K562 (cell line): ENCODE measurements around the gene NDOR1. TPM values are rescaled to one million over a fixed set of nuclear protein-coding genes. Genes with fewer than 3 reads are reported as not detected.

Experiments
- ARHGAP35 ChIP-seq: fragments of 450-650 bp; IDR thresholded peaks from 2 replicates; pipeline ENCODE4 v1.6.1; 2018; ENCODE audit not compliant: partially characterized antibody
- CAMTA2 ChIP-seq: fragments of 250-450 bp; sonication (Bioruptor Pico); conservative IDR thresholded peaks from 2 replicates; pipeline ENCODE4 v1.5.1; 2022
- CREBBP ChIP-seq: IDR thresholded peaks from one replicate; pipeline ENCODE4 v1.6.1; 2012; ENCODE audit warnings: low read depth, mild to moderate bottlenecking, control low read depth, inconsistent platforms, low read length
- EP300 ChIP-seq: IDR thresholded peaks from 2 replicates; pipeline ENCODE4 v1.6.1; 2012; ENCODE audit warnings: low read length, improper control_type of control experiment
- FOS ChIP-seq: IDR thresholded peaks from 3 replicates; pipeline ENCODE4 v1.6.1; 2011; ENCODE audit not compliant: insufficient read length; ENCODE audit errors: extremely low read depth
- IRF2 ChIP-seq: sonication (generic); formaldehyde crosslinking; IDR thresholded peaks from 2 replicates; pipeline ENCODE4 v1.8.1; 2022; ENCODE audit warnings: mild to moderate bottlenecking, missing genetic modification reagents
- MCM2 ChIP-seq: fragments of 450-650 bp; IDR thresholded peaks from 2 replicates; pipeline ENCODE4 v1.6.1; 2017; ENCODE audit warnings: low read depth, mild to moderate bottlenecking
- NFXL1 ChIP-seq: fragments of 450-650 bp; formaldehyde crosslinking; IDR thresholded peaks from 2 replicates; pipeline ENCODE4 v1.4.0; 2021; ENCODE audit warnings: mild to moderate bottlenecking
- POLR2A ChIP-seq: fragments of 450-650 bp; conservative IDR thresholded peaks from 2 replicates; pipeline ENCODE4 v1.6.1; 2016
- RAD51 ChIP-seq: fragments of 450-650 bp; IDR thresholded peaks from 2 replicates; pipeline ENCODE4 v1.7.1; 2016; ENCODE audit warnings: low read depth, mild to moderate bottlenecking, borderline replicate concordance
- RBM34 ChIP-seq: fragments of 200-400 bp; formaldehyde crosslinking; IDR thresholded peaks from 2 replicates; pipeline ENCODE4 v1.6.1; 2018; ENCODE audit warnings: low read length, borderline replicate concordance; ENCODE audit not compliant: insufficient read depth
- RFX1 ChIP-seq: fragments of 450-650 bp; IDR thresholded peaks from 2 replicates; pipeline ENCODE4 v1.6.1; 2016; ENCODE audit warnings: mild to moderate bottlenecking, moderate library complexity
- TCF3 ChIP-seq: sonication (generic); formaldehyde crosslinking; IDR thresholded peaks from 2 replicates; pipeline ENCODE4 v1.4.0; 2020; ENCODE audit warnings: mild to moderate bottlenecking, missing genetic modification reagents
- YY1 ChIP-seq, 3 experiments: IDR thresholded peaks; 2 replicates each; pipeline ENCODE4 v1.6.1; 2011; ENCODE audit warnings: low read length in 2 of 3, mild to moderate bottlenecking in 2 of 3, moderate library complexity in 2 of 3, borderline replicate concordance in 1 of 3, control low read depth in 1 of 3, low read depth in 1 of 3; ENCODE audit not compliant: insufficient read depth in 3 of 3, insufficient replicate concordance in 2 of 3, control insufficient read depth in 1 of 3, insufficient read length in 1 of 3; ENCODE audit errors: extremely low read depth in 1 of 3
- ZBTB1 ChIP-seq: sonication (generic); formaldehyde crosslinking; IDR thresholded peaks from 2 replicates; pipeline ENCODE4 v1.8.1; 2023; ENCODE audit warnings: missing genetic modification reagents, low read depth, mild to moderate bottlenecking, borderline replicate concordance
- ZNF507 ChIP-seq: conservative IDR thresholded peaks from 2 replicates; pipeline ENCODE4 v1.6.1; 2017; ENCODE audit warnings: missing genetic modification characterization, missing compliant biosample characterization
- polyA plus RNA-seq, 8 experiments: library from polyadenylated mRNA; depleted of rRNA in 4 of 8; stranded (reverse) in 5 of 8; unstranded in 3 of 8; fragments of >200 nt; fragmentation: Nextera tagmentation in 2 of 8; fragmentation: Illumina TruSeq in 1 of 8; extraction: Ambion mirVana in 2 of 8; extraction: Trizol in 1 of 8; gene quantifications; 2 replicates each; pipeline versions ENCODE4 v1.2.1 to v1.2.3, GENCODE V29; 2011 to 2014; ENCODE audit warnings: inconsistent platforms in 1 of 8, missing spikeins in 1 of 8
- total RNA-seq, 7 experiments: library from RNA; depleted of rRNA in 6 of 7; stranded (reverse); fragments of >200 nt in 6 of 7; fragmentation: Illumina TruSeq in 2 of 7; extraction: Trizol in 2 of 7; gene quantifications; 2 replicates each; pipeline versions ENCODE4 v1.2.1 to v1.2.3, GENCODE V29; 2011 to 2021; ENCODE audit warnings: low replicate concordance in 1 of 7
- TF ChIP-seq, protein P1 (sequence below): fragments of 250-450 bp; sonication (Bioruptor Pico); IDR thresholded peaks from 2 replicates; pipeline ENCODE4 v1.5.0; 2021
- TF ChIP-seq, protein P2 (sequence below), 2 experiments: fragments of 450-650 bp; IDR thresholded peaks; 2 replicates each; pipeline ENCODE4 v1.6.1; 2016; ENCODE audit warnings: mild to moderate bottlenecking in 2 of 2, borderline replicate concordance in 1 of 2, low read depth in 1 of 2, moderate library complexity in 1 of 2
- TF ChIP-seq, protein P3 (sequence below): sonication (generic); formaldehyde crosslinking; IDR thresholded peaks from 2 replicates; pipeline ENCODE4 v1.8.1; 2023; ENCODE audit warnings: mild to moderate bottlenecking, missing genetic modification reagents

Gene NDOR1
- total and polyA plus RNA-seq, 9 of the 15 experiments (the other 6 are each of a cell fraction or from before 2014, with no cell fraction given), result 0.06 to 36.9 (median 6.9) TPM

DNA sequence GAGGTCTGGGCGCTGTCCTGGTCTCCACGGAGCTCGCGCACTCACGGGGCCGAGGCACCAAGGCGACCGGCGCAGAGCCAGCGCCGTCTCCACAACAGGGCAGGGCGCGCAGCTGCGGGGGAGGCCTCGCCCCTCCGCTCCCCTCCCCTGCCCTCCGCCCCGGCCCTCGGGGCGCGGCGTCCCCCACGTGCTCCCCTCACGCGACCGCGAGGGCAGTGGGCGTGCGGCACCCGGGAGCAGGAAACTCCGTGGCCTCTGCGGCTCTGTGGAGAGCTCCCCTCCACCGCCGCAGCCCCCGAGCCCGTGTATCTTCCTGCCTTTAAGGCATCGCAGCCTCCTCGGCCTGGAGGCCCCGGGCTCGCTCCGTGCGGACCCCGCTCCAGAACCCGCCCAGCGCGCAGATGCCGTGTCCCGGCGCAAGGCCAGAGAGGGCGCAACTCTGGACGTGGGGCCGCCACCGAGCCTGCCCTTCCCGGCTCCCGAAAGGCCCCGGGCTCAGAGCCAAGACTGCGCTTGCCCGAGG is 34.9 kb downstream of the NDOR1 start (continued):
- TF ChIP-seq TCF3 (peak; percentile 27; the same call in 1 of the 2 replicates), POLR2A (peak; percentile 39), ZBTB1 (CRISPR knock-in tag) (peak; percentile 86), ZNF507 (tag) (no peak), ARHGAP35 (no peak), FOS (no peak), IRF2 (peak; percentile 68; the same call in 1 of the 2 replicates), CAMTA2 (peak; percentile 80; the same call in 1 of the 2 replicates), EP300 (no peak), YY1 (IDR thresholded peaks at IDR 0.05; ENCODE audit: borderline replicate concordance in 1 of 3, control insufficient read depth in 1 of 3, extremely low read depth in 1 of 3, insufficient read depth in 3 of 3, insufficient read length in 1 of 3, insufficient replicate concordance in 2 of 3, low read depth in 1 of 3, low read length in 2 of 3) (peak in 2 of 3 experiments; percentile 39 to 52), NFXL1 (CRISPR knock-in tag) (no peak), CREBBP (no peak), MCM2 (no peak), RFX1 (no peak), RAD51 (peak; percentile 43), RBM34 (no peak)
- TF ChIP-seq, protein P1, sequence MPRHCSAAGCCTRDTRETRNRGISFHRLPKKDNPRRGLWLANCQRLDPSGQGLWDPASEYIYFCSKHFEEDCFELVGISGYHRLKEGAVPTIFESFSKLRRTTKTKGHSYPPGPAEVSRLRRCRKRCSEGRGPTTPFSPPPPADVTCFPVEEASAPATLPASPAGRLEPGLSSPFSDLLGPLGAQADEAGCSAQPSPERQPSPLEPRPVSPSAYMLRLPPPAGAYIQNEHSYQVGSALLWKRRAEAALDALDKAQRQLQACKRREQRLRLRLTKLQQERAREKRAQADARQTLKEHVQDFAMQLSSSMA, result peak; percentile 71; the same call in 1 of the 2 replicates
- TF ChIP-seq, protein P2, sequence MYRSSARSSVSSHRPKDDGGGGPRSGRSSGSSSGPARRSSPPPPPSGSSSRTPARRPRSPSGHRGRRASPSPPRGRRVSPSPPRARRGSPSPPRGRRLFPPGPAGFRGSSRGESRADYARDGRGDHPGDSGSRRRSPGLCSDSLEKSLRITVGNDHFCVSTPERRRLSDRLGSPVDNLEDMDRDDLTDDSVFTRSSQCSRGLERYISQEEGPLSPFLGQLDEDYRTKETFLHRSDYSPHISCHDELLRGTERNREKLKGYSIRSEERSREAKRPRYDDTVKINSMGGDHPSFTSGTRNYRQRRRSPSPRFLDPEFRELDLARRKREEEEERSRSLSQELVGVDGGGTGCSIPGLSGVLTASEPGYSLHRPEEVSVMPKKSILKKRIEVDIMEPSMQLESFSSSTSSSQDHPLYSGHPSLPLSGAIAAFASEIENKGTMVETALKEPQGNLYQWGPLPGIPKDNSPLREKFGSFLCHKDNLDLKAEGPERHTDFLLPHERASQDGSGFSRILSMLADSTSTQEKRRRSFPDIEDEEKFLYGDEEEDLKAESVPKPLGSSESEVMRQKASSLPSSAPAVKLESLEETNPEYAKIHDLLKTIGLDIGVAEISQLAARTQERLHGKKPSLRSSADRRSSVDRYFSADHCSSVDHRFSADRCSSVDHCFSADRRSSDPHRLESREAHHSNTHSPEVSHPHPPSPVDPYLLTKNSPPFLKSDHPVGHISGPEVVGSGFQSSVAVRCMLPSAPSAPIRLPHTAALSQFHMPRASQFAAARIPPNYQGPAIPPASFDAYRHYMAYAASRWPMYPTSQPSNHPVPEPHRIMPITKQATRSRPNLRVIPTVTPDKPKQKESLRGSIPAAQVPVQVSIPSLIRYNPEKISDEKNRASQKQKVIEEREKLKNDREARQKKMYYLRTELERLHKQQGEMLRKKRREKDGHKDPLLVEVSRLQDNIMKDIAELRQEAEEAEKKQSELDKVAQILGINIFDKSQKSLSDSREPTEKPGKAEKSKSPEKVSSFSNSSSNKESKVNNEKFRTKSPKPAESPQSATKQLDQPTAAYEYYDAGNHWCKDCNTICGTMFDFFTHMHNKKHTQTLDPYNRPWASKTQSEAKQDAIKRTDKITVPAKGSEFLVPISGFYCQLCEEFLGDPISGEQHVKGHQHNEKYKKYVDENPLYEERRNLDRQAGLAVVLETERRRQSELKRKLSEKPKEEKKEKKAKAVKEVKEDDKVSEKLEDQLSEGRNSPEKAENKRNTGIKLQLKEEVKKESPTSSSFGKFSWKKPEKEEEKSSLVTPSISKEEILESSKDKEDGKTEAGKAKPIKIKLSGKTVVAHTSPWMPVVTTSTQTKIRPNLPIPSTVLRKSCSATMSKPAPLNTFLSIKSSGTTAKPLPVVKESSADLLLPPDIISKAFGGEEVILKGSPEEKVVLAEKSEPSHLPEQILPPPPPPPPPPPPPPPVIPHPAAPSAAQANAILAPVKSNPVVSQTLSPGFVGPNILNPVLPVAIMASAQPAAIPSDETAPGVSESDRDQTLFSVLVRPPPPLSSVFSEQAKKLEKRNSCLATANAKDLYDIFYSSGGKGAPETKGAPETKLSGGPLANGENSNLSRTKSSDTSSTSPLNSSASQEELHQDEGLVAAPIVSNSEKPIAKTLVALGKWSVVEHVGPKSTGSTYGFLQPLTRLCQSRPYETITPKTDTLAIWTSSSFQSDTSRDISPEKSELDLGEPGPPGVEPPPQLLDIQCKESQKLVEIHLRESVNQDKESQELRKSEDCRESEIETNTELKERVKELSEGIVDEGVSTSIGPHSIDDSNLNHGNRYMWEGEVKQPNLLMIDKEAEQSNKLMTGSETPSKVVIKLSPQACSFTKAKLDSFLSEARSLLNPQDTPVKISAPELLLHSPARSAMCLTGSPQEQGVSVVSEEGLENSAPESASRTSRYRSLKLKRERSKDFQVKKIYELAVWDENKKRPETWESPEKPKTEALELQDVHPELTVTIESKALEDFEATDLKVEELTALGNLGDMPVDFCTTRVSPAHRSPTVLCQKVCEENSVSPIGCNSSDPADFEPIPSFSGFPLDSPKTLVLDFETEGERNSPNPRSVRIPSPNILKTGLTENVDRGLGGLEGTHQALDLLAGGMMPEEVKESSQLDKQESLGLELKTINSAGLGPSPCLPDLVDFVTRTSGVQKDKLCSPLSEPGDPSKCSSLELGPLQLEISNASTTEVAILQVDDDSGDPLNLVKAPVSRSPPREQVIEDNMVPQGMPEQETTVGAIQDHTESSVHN (IDR thresholded peaks at IDR 0.05; ENCODE audit: borderline replicate concordance in 1 of 2, low read depth in 1 of 2), result no peak
- TF ChIP-seq, protein P3, sequence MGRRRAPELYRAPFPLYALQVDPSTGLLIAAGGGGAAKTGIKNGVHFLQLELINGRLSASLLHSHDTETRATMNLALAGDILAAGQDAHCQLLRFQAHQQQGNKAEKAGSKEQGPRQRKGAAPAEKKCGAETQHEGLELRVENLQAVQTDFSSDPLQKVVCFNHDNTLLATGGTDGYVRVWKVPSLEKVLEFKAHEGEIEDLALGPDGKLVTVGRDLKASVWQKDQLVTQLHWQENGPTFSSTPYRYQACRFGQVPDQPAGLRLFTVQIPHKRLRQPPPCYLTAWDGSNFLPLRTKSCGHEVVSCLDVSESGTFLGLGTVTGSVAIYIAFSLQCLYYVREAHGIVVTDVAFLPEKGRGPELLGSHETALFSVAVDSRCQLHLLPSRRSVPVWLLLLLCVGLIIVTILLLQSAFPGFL (CRISPR knock-in tag), result no peak
